Middle frontal gyrus (tissue), 1 donor: ENCODE results near the gene IRAK2.

Source experiments
- DNase-seq: peaks from one replicate; pipeline ENCODE4 v3.0.0-alpha.2; 2015; ENCODE audit warnings: low spot score; ENCODE audit errors: extremely low spot score

The IRAK2 gene

GRCh38 chr3:10279384-10280176, 114.9 kb downstream of the IRAK2 start:
- DNase-seq: no peak

GRCh38 chr3:10280177-10280529, 115.4 kb downstream of the IRAK2 start:
- DNase-seq: no peak

GRCh38 chr3:10280571-10280970, 115.9 kb downstream of the IRAK2 start:
- no peak for DNase-seq

GRCh38 chr3:10281951-10282350, 117.2 kb downstream of the IRAK2 start:
- no peak for DNase-seq

GRCh38 chr3:10283638-10284037, 118.9 kb downstream of the IRAK2 start:
- DNase-seq: no peak

- DNase-seq: no peak
Measured at GRCh38 chr3:10284496-10284895, 119.8 kb downstream of the IRAK2 start.

- peak; percentile 62 for DNase-seq
Measured at GRCh38 chr3:10285272-10286132, 120.8 kb downstream of the IRAK2 start.

GRCh38 chr3:10286133-10286524, 121.4 kb downstream of the IRAK2 start:
- no peak for DNase-seq

- no peak for DNase-seq
Measured at GRCh38 chr3:10286596-10287295, 122.0 kb downstream of the IRAK2 start.

GRCh38 chr3:10287936-10288574, 123.3 kb downstream of the IRAK2 start:
- no peak for DNase-seq

GRCh38 chr3:10288575-10288960, 123.8 kb downstream of the IRAK2 start:
- DNase-seq: no peak

- DNase-seq: no peak
Measured at GRCh38 chr3:10289077-10289476, 124.4 kb downstream of the IRAK2 start.

GRCh38 chr3:10289787-10290355, 125.2 kb downstream of the IRAK2 start:
- DNase-seq: no peak

GRCh38 chr3:10290481-10291176, 125.9 kb downstream of the IRAK2 start:
- DNase-seq: no peak

- DNase-seq: no peak
Measured at GRCh38 chr3:10291641-10292040, 126.9 kb downstream of the IRAK2 start.

- no peak for DNase-seq
Measured at GRCh38 chr3:10292505-10293419, 128.0 kb downstream of the IRAK2 start, which contains the start of gene GHRL. TSS of gene GHRL (minus strand) at chr3:10292947. CDS start at chr3:10290180, 2,767 bp downstream.
